Measurements from ENCODE around the gene FAM114A1. TPM values are rescaled to one million over a fixed set of nuclear protein-coding genes. Genes with fewer than 3 reads are reported as not detected.
A peak's percentile ranks its signal among the peaks of the same experiment; 100 is the strongest.

Gene FAM114A1
- polyA plus RNA-seq, 3 donors, result 3.2 to 12.0 (median 4.1) TPM

GRCh38 chr4:38917481-38918025 is 49.9 kb downstream of the FAM114A1 start:
- WGBS (ENCODE audit: insufficient coverage), result 75% methylated on average over 3 of the region's 8 CpGs
- Histone ChIP-seq H3K9me3 (replicated peaks in 1 of 2; ENCODE audit: control insufficient read depth in 1 of 2, insufficient read depth in 1 of 2, low read length in 2 of 2) (no peaks in the 10 kb centered on the region), H2AFZ (ENCODE audit: insufficient read depth, low read depth, low read length, poor library complexity, severe bottlenecking) (no peak overlapping the region), H4K20me1 (ENCODE audit: insufficient read depth, low read length) (no peaks in the 10 kb centered on the region), H3K4me2 (replicated peaks; ENCODE audit: extremely low read depth, low read length, poor library complexity, severe bottlenecking) (no peak overlapping the region), H3K4me1 (ENCODE audit: control insufficient read depth in 1 of 2, insufficient read depth in 2 of 2, low read length in 2 of 2) (no peaks in the 10 kb centered on the region), H3K27me3 (ENCODE audit: control insufficient read depth in 2 of 2, insufficient read depth in 2 of 2, low read length in 2 of 2) (no peaks in the 10 kb centered on the region), H3K79me2 (ENCODE audit: insufficient read depth, low read length) (no peaks in the 10 kb centered on the region), H3K4me3 (replicated peaks in 1 of 3; ENCODE audit: low read depth in 2 of 3, low read length in 3 of 3) (no peak overlapping the region), H3K9ac (ENCODE audit: insufficient read depth, low read length, poor library complexity, severe bottlenecking) (no peak overlapping the region), H3K36me3 (replicated peaks in 1 of 2; ENCODE audit: control insufficient read depth in 1 of 2, insufficient read depth in 2 of 2, low read length in 2 of 2) (peaks cover 20 to 68% of the 10 kb centered on the region in 2 donors), H3K27ac (ENCODE audit: low read depth in 1 of 2, low read length in 2 of 2) (no peak overlapping the region)
- no peak overlapping the region for H3K27ac Mint-ChIP-seq
- no peaks in the 10 kb centered on the region for H3K27me3 Mint-ChIP-seq (ENCODE audit: low read depth in 3 of 3)
- intact Hi-C loops (cut with micrococcal nuclease), result no loop called here
- H3K4me1 Mint-ChIP-seq, result peaks cover 6% of the 10 kb centered on the region
- no peak for TF ChIP-seq CTCF (IDR thresholded peaks at IDR 0.05)
- peaks cover 0 to 3% (median 0%) of the 10 kb centered on the region in 7 donors for H3K9me3 Mint-ChIP-seq
- no peak overlapping the region for H3K4me3 Mint-ChIP-seq
- no peak for DNase-seq
- H3K36me3 Mint-ChIP-seq, result peaks cover 61 to 85% of the 10 kb centered on the region in 2 donors

- Histone ChIP-seq H3K79me2 (ENCODE audit: insufficient read depth, low read length) (no peaks in the 10 kb centered on the region), H3K4me1 (ENCODE audit: control insufficient read depth in 1 of 2, insufficient read depth in 2 of 2, low read length in 2 of 2) (no peaks in the 10 kb centered on the region), H3K9ac (ENCODE audit: insufficient read depth, low read length, poor library complexity, severe bottlenecking) (no peak overlapping the region), H4K20me1 (ENCODE audit: insufficient read depth, low read length) (no peaks in the 10 kb centered on the region), H3K27ac (ENCODE audit: low read depth in 1 of 2, low read length in 2 of 2) (no peak overlapping the region), H2AFZ (ENCODE audit: insufficient read depth, low read depth, low read length, poor library complexity, severe bottlenecking) (no peak overlapping the region), H3K4me2 (replicated peaks; ENCODE audit: extremely low read depth, low read length, poor library complexity, severe bottlenecking) (no peak overlapping the region), H3K36me3 (replicated peaks in 1 of 2; ENCODE audit: control insufficient read depth in 1 of 2, insufficient read depth in 2 of 2, low read length in 2 of 2) (peaks cover 29 to 78% of the 10 kb centered on the region in 2 donors), H3K27me3 (ENCODE audit: control insufficient read depth in 2 of 2, insufficient read depth in 2 of 2, low read length in 2 of 2) (no peaks in the 10 kb centered on the region), H3K9me3 (replicated peaks in 1 of 2; ENCODE audit: control insufficient read depth in 1 of 2, insufficient read depth in 1 of 2, low read length in 2 of 2) (no peaks in the 10 kb centered on the region), H3K4me3 (replicated peaks in 1 of 3; ENCODE audit: low read depth in 2 of 3, low read length in 3 of 3) (no peak overlapping the region)
- DNase-seq, result no peak
- H3K9me3 Mint-ChIP-seq, result peaks cover 0 to 3% (median 0%) of the 10 kb centered on the region in 7 donors
- H3K27me3 Mint-ChIP-seq (ENCODE audit: low read depth in 3 of 3), result no peaks in the 10 kb centered on the region
- no peak for TF ChIP-seq CTCF (IDR thresholded peaks at IDR 0.05)
- peaks cover 6% of the 10 kb centered on the region for H3K4me1 Mint-ChIP-seq
- peak overlapping the region in 1 of 7 donors; percentile 15 for H3K27ac Mint-ChIP-seq
- no CpG with 5 or more reads among the region's 3 CpGs for WGBS (ENCODE audit: insufficient coverage)
- H3K4me3 Mint-ChIP-seq, result no peak overlapping the region
- intact Hi-C loops (cut with micrococcal nuclease), result no loop called here
- H3K36me3 Mint-ChIP-seq, result peaks cover 66 to 81% of the 10 kb centered on the region in 2 donors
These were observed 51.9 kb downstream of the FAM114A1 start for GRCh38 chr4:38919494-38919893.
